Measurements from ENCODE around the gene CDKN2D.

- TF ChIP-seq CTCF (IDR thresholded peaks at IDR 0.05) (no peak), CREM (CRISPR knock-in tag; IDR thresholded peaks at IDR 0.05) (no peak)
Measured at GRCh38 chr19:10602330-10603083, 33.7 kb upstream of the CDKN2D start.

Data from WTC11 (cell line).